IMR-90 (cell line): ENCODE measurements around the gene KCNH6. TPM values are rescaled to one million over a fixed set of nuclear protein-coding genes. Genes with fewer than 3 reads are reported as not detected.

ENCODE experiments used
- ATAC-seq: fragments of 200-7000 bp; cut with Tn5 transposase; 2 replicates; pipeline ENCODE4 v1.9.1; 2020; ENCODE audit warnings: low read depth, mild to moderate bottlenecking, moderate library complexity
- BruUV-seq: library from RNA; stranded (reverse); fragments of 400-500 nt; replicated peaks from 2 replicates; lab custom pipeline; 2021; lab: Mats Ljungman, UMichigan
- CTCF ChIA-PET: fragments of 300-600 bp; formaldehyde crosslinking; extraction: SDS; loops from one replicate; lab custom pipeline; 2021; ENCODE audit warnings: antibody characterized with exemption; lab: Yijun Ruan, JAX
- POLR2A ChIA-PET: fragments of 300-600 bp; sonication (Branson Sonifier 250); formaldehyde crosslinking; loops from one replicate; lab custom pipeline; 2022; ENCODE audit warnings: antibody characterized with exemption; ENCODE audit not compliant: unreplicated experiment; lab: Charles Lee
- DNase-seq: peaks from one replicate; pipeline ENCODE4 v3.0.0; 2013
- H2AFZ ChIP-seq: replicated peaks from 2 replicates; pipeline ENCODE3; 2013; ENCODE audit warnings: low read length, mild to moderate bottlenecking; ENCODE audit not compliant: poor library complexity
- H2AK5ac ChIP-seq: 2 replicates; pipeline ENCODE4 v1.6.1; 2013; ENCODE audit warnings: low read depth, low read length, inconsistent platforms
- H2AK9ac ChIP-seq: replicated peaks from 2 replicates; pipeline ENCODE3; 2013; ENCODE audit warnings: mild to moderate bottlenecking, low read depth, low read length, moderate library complexity; ENCODE audit not compliant: poor library complexity
- H2BK120ac ChIP-seq: 2 replicates; pipeline ENCODE4 v1.6.1; 2013; ENCODE audit warnings: low read depth, low read length, inconsistent platforms
- H2BK15ac ChIP-seq: 3 replicates; pipeline ENCODE4 v1.6.1; 2013; ENCODE audit warnings: low read depth, low read length, inconsistent platforms
- H2BK20ac ChIP-seq: 2 replicates; pipeline ENCODE4 v1.6.1; 2013; ENCODE audit warnings: low read depth, mild to moderate bottlenecking, inconsistent platforms, low read length, moderate library complexity
- H2BK5ac ChIP-seq: 2 replicates; pipeline ENCODE4 v1.6.1; 2013; ENCODE audit warnings: mild to moderate bottlenecking, low read depth, low read length, inconsistent platforms; ENCODE audit not compliant: poor library complexity, severe bottlenecking
- H3K14ac ChIP-seq: replicated peaks from 2 replicates; pipeline ENCODE4 v1.6.1; 2013; ENCODE audit warnings: low read depth, low read length, inconsistent platforms
- H3K18ac ChIP-seq: 2 replicates; pipeline ENCODE4 v1.6.1; 2013; ENCODE audit warnings: low read depth, low read length, control low read depth
- H3K23ac ChIP-seq: 2 replicates; pipeline ENCODE4 v1.6.1; 2013; ENCODE audit warnings: low read depth, low read length, inconsistent platforms
- H3K27ac ChIP-seq: 2 replicates; pipeline ENCODE4 v1.5.1; 2013; ENCODE audit warnings: mild to moderate bottlenecking, control low read depth, low read length; ENCODE audit not compliant: insufficient read depth
- H3K27me3 ChIP-seq: 2 replicates; pipeline ENCODE4 v1.6.1; 2013; ENCODE audit warnings: low read length; ENCODE audit not compliant: control insufficient read depth, insufficient read depth
- H3K36me3 ChIP-seq: 2 replicates; pipeline ENCODE4 v1.6.1; 2013; ENCODE audit warnings: low read length, mixed read lengths; ENCODE audit not compliant: control insufficient read depth, insufficient read depth
- H3K4ac ChIP-seq: 2 replicates; pipeline ENCODE4 v1.6.1; 2013; ENCODE audit warnings: low read depth, low read length, inconsistent platforms
- H3K4me1 ChIP-seq: 2 replicates; pipeline ENCODE4 v1.6.1; 2013; ENCODE audit warnings: low read length, mixed read lengths; ENCODE audit not compliant: control insufficient read depth, insufficient read depth
- H3K4me2 ChIP-seq: 2 replicates; pipeline ENCODE4 v1.6.1; 2013; ENCODE audit warnings: low read depth, mild to moderate bottlenecking, control low read depth, low read length, moderate library complexity
- H3K4me3 ChIP-seq: 2 replicates; pipeline ENCODE4 v1.5.1; 2013; ENCODE audit warnings: low read depth, mild to moderate bottlenecking, control low read depth, low read length, moderate library complexity; ENCODE audit not compliant: insufficient read depth
- H3K56ac ChIP-seq: 2 replicates; pipeline ENCODE4 v1.6.1; 2013; ENCODE audit warnings: low read length, inconsistent platforms; ENCODE audit not compliant: insufficient read depth; ENCODE audit errors: extremely low read depth
- H3K79me1 ChIP-seq, 2 experiments: 2 replicates each; pipeline ENCODE4 v1.6.1; 2013; ENCODE audit warnings: low read length in 2 of 2, inconsistent platforms in 1 of 2, low read depth in 1 of 2
- H3K9ac ChIP-seq: 2 replicates; pipeline ENCODE4 v1.6.1; 2013; ENCODE audit warnings: low read depth, low read length, control low read depth
- H3K9me1 ChIP-seq: 2 replicates; pipeline ENCODE4 v1.6.1; 2013; ENCODE audit warnings: low read length, inconsistent platforms; ENCODE audit not compliant: insufficient read depth
- H3K9me3 ChIP-seq: 2 replicates; pipeline ENCODE4 v1.6.1; 2013; ENCODE audit warnings: low read length; ENCODE audit not compliant: control insufficient read depth, insufficient read depth
- H4K20me1 ChIP-seq: 2 replicates; pipeline ENCODE4 v1.6.1; 2013; ENCODE audit warnings: low read length, inconsistent platforms; ENCODE audit not compliant: insufficient read depth
- H4K5ac ChIP-seq: 2 replicates; pipeline ENCODE4 v1.6.1; 2013; ENCODE audit warnings: mild to moderate bottlenecking, low read depth, low read length, control low read depth
- H4K8ac ChIP-seq, 2 experiments: 2 replicates each; pipeline ENCODE4 v1.6.1; 2013; ENCODE audit warnings: low read depth in 2 of 2, low read length in 2 of 2, control low read depth in 1 of 2, inconsistent platforms in 1 of 2
- H4K91ac ChIP-seq: 2 replicates; pipeline ENCODE4 v1.6.1; 2013; ENCODE audit warnings: low read depth, low read length, inconsistent platforms; ENCODE audit not compliant: insufficient read depth
- CHD1 ChIP-seq: IDR thresholded peaks from 2 replicates; pipeline ENCODE4 v1.6.1; 2012; ENCODE audit warnings: low read depth, low read length, improper control_type of control experiment
- MAFK ChIP-seq: IDR thresholded peaks from 2 replicates; pipeline ENCODE4 v1.6.1; 2012; ENCODE audit warnings: low read depth, low read length, improper control_type of control experiment
- MXI1 ChIP-seq: IDR thresholded peaks from 2 replicates; pipeline ENCODE4 v1.6.1; 2012; ENCODE audit warnings: low read depth, mild to moderate bottlenecking, low read length, moderate library complexity, borderline replicate concordance
- POLR2A ChIP-seq: IDR thresholded peaks from 2 replicates; pipeline ENCODE4 v1.6.1; 2012; ENCODE audit warnings: mild to moderate bottlenecking, low read depth, low read length
- RCOR1 ChIP-seq: IDR thresholded peaks from 2 replicates; pipeline ENCODE4 v1.6.1; 2012; ENCODE audit warnings: mild to moderate bottlenecking, low read length, improper control_type of control experiment; ENCODE audit not compliant: insufficient replicate concordance
- SMC3 ChIP-seq: fragments of 150-350 bp; IDR thresholded peaks from 2 replicates; pipeline ENCODE4 v1.6.1; 2016; ENCODE audit warnings: low read depth, mild to moderate bottlenecking, antibody characterized with exemption, low read length, moderate library complexity
- WGBS, 2 experiments: methylation state at CpG; one replicate each; pipeline versions ENCODE4 v1.1.5 to v1.1.7; 2013; ENCODE audit warnings: missing lambda C conversion rate in 2 of 2; ENCODE audit not compliant: insufficient read length in 1 of 2; ENCODE audit errors: extremely low coverage in 2 of 2; 5-methylcytosine and 5-hydroxymethylcytosine counted together
- dilution Hi-C: fragments of 300-500 bp; cut with HindIII; formaldehyde crosslinking; loops from one replicate; pipeline ENCODE4 v1.14.3; 2018; ENCODE audit warnings: low sequenced_read_pairs; ENCODE audit not compliant: unreplicated experiment
- in situ Hi-C: fragments of 300-500 bp; cut with MboI; formaldehyde crosslinking; loops from 3 replicates; pipeline ENCODE4 v1.14.3; 2019; ENCODE audit warnings: low sequenced_read_pairs, inconsistent platforms, mixed read lengths
- intact Hi-C: fragments of 100-400 bp; cut with micrococcal nuclease; formaldehyde crosslinking; loops from 2 replicates; pipeline ENCODE4 v1.10.0; 2022
- polyA plus RNA-seq, 3 experiments: library from polyadenylated mRNA; depleted of rRNA; stranded (reverse); fragments of >200 nt; gene quantifications; 2 replicates each; pipeline ENCODE4 v1.2.3, GENCODE V29; 2012; ENCODE audit warnings: low replicate concordance in 1 of 3
- total RNA-seq: library from RNA; depleted of rRNA; stranded (reverse); fragments of >200 nt; gene quantifications from 2 replicates; pipeline ENCODE4 v1.2.3, GENCODE V29; 2012

KCNH6 gene
- total and polyA plus RNA-seq, 2 of the 4 experiments (the other 2 are of a cell fraction), result 0.17 to 0.18 TPM

GRCh38 chr17:63544467-63545301, 21.5 kb downstream of the KCNH6 start (continued):
- no peak for TF ChIP-seq MAFK

- Histone ChIP-seq H3K9me1 (no peaks in the 10 kb centered on the region; the same call in 1 of the 2 replicates), H3K23ac (0 out of 2 replicates have a peak overlapping the region, but pooled peaks have one; percentile 15), H2BK120ac (no peak overlapping the region), H2BK15ac (no peak overlapping the region), H3K14ac (no peak overlapping the region), H3K4me1 (no peaks in the 10 kb centered on the region), H3K79me1 (peaks cover 6 to 15% of the 10 kb centered on the region in 2 experiments; a peak in 2 of 4 replicates), H2AK5ac (no peak overlapping the region), H4K8ac (no peak overlapping the region), H3K56ac (no peak overlapping the region), H4K91ac (no peak overlapping the region), H3K27ac (no peak overlapping the region), H3K18ac (no peak overlapping the region), H4K5ac (no peak overlapping the region), H3K4me3 (no peak overlapping the region), H3K36me3 (no peaks in the 10 kb centered on the region), H4K20me1 (peaks cover 8% of the 10 kb centered on the region), H3K27me3 (peaks cover 11% of the 10 kb centered on the region), H2AFZ (no peak overlapping the region), H3K9ac (no peak overlapping the region), H2BK5ac (no peak overlapping the region), H3K4me2 (no peak overlapping the region), H3K4ac (no peak overlapping the region), H3K9me3 (no peaks in the 10 kb centered on the region), H2BK20ac (no peak overlapping the region), H2AK9ac (no peak overlapping the region)
- BruUV-seq, result no TSS peak
- CTCF ChIA-PET, result no interaction called here
- no peak for DNase-seq
- intact Hi-C loops, result no loop called here
- dilution Hi-C loops, result no loop called here
- in situ Hi-C loops, result no loop called here
- 80% methylated on average over 2 of the region's 9 CpGs; no CpG with 5 or more reads in 1 of the 2 experiments for WGBS, 2 experiments
- POLR2A ChIA-PET, result interaction anchor here (0.7 kb wide), 1 partner anchor 66 kb away, joined by 4 read pairs; no protein-coding TSS in a partner anchor
- no peak for TF ChIP-seq SMC3
- TF ChIP-seq CHD1, result no peak
- TF ChIP-seq POLR2A, result no peak
- no peak for TF ChIP-seq MXI1
- TF ChIP-seq RCOR1, result no peak
- ATAC-seq, result no peak
Observed at GRCh38 chr17:63546308-63547082, 23.3 kb downstream of the KCNH6 start.
